Measurements from ENCODE around the gene TNS2.
"Not testable (repeated sequence)": the region's sequence is repeated elsewhere in the genome, so short reads cannot be mapped to it uniquely, and the experiment has no call there.

The TNS2 gene

DNA sequence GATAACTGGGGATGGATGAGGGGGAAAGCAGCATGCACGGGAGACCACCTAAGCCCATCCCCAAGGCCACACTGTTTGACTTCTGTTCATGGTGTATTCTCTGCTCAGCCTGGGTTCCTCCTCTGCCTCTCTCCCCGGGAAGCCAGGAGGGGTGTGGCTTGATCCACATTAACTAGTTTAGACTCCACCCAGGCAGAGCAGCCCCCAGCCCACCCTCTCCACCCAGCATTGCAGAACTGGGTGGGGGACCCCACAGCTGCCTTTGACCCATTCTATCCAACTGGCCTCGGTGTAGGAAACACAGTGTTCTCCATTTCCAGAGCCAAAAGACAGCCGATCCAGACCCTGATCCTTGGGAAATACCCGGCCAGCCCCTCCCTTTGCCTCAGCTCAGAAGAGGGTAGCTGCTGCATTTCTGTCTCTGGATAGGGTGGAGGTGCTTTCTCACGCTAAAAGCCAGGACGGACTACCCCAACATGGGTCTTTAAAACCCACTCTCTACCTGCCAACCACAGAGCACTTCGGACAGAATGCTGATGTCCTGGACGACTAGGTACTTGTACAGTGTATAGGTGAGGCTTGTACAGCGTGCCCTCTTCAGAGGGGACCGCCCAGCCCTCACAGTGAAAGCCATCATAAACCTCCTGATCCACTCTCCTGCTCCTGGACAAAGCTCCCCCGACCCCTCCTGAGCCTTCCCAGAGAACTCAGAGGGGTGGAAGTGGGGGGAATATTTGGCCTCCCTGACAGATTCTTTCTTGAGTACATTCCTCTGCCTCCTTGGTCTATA is 20.0 kb downstream of the TNS2 start:
- DNase-seq, result no peak

- no peak for DNase-seq
Observed at GRCh38 chr12:53070877-53071492, 21.1 kb downstream of the TNS2 start.

- DNase-seq, result peak; percentile 22
Observed at GRCh38 chr12:53071591-53072551, 22.0 kb downstream of the TNS2 start.

- DNase-seq, result no peak
Observed at GRCh38 chr12:53073881-53074280, 24.0 kb downstream of the TNS2 start.

DNA sequence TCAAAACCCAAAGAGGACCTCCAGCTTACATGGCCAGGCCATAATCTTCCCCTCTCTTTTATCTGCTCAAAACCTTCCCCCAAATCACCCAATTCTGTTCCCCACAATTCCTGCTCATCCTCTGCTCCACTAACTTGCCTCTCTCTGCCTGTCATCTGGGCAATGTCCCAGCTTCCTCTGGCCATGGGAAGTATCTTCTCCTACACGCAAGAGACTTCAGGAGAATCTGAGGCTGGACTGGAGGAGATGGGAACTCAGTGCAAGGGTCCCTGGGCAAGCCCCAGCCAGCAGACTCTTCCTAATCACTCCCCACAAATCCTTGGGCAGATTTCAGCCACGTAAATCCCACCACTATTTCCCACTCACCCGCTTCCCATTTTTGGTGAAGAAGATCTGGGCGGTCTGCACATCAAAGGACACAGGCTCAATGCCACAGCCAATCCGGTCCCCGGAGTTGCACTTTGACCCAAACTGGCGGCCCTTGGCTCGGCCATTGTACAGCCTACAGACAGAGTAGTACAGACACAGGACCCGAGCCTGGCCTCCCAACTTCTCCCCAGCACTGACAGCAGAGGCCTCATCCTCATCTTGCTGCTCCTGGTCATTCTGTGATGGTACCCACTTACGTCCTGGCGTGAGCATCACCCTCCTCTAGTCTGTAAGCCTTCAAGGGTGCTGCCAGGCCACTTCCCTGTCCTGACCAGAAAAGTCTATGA is 24.6 kb downstream of the TNS2 start:
- no peak for DNase-seq

DNA sequence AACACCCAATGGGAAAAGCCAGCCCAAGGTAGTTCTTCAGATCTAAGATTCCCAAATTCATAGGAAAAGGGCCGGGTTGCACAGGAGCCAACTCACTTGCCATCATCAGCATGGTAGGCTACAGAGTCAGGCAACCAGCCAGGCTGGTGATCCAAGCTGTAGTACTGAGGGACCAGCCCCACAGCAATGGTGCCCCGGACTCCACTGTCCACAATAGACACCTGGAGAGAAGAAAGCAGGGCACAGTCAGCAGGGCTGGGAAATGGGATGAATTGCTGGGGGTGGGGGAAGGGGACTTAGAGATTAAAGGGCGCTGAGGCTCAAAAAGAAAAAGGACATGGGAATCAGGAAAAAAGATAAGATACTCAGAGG is 25.1 kb downstream of the TNS2 start:
- no peak for DNase-seq

- DNase-seq, result no peak
Observed at GRCh38 chr12:53076461-53076860, 26.6 kb downstream of the TNS2 start.

- no peak for DNase-seq
Observed at GRCh38 chr12:53077030-53077429, 27.2 kb downstream of the TNS2 start.

DNA sequence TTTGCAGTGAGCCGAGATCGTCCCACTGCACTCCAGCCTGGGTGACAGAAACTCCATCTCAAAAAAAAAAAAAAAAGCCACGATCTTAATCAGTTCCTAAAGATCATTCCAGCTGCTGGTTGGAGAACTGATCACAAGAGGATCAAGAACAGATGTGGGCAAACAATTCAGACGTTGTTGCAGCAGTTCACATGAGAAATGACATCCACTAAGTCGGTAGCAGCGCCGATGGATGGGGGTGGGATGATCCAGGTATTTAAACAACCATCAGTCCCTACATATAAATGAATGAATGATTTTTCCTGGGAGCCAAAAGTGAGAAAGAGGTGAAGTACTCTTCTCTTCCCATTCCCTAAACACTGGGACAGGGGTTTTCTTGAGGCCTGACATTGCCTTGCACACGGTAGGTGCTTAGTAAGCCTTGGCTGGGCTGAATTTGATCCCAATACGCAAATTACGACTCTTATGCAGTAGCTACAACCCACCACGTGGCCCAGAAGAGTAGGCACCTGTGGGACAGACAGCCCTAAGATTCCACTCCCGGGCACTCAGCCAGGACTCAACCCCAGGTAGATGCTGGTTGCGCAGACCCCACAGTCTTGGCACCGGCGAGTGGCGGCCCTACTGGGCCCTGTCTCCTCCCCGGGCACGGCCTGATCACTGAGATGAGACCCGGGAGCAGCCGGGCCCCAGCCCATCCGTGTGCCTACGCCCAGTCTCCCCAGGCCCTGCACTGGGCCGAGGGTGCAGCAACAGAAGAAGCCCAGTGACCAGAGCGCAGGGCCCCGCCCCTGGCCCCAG is 28.8 kb downstream of the TNS2 start:
- peak; percentile 56 for DNase-seq

- peak; percentile 84 for DNase-seq
Observed at GRCh38 chr12:53079226-53080117, 29.6 kb downstream of the TNS2 start, which contains the start of gene SPRYD3. Gene SPRYD3, minus strand, starts transcription at chr12:53079390. Its CDS starts 57 bp downstream, at chr12:53079333.

GRCh38 chr12:53082637-53083175 is 32.8 kb downstream of the TNS2 start:
- no peak for DNase-seq

- DNase-seq, result no peak
Observed at GRCh38 chr12:53086361-53086760, 36.5 kb downstream of the TNS2 start.

GRCh38 chr12:53090105-53090504 is 40.2 kb downstream of the TNS2 start:
- DNase-seq, result no peak

DNA sequence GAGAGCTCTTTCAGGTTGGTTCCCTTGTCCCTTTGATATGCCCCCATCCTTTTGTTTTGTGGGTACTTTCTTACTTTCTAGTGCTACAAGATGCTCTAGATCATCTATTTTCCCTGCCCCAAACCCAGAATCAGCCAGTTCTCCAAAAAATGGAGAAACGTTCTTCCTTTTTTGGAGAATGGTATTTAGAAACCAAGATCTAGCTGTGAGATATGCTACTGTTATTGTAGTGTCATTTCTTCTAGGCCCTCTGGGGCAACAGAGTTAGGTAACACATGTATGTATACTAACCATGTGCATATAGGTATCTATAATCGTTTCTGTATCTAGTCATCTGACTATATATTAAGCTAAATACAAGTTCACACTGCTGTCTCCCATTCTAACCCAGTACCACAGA is 40.7 kb downstream of the TNS2 start:
- DNase-seq, result no peak

DNA sequence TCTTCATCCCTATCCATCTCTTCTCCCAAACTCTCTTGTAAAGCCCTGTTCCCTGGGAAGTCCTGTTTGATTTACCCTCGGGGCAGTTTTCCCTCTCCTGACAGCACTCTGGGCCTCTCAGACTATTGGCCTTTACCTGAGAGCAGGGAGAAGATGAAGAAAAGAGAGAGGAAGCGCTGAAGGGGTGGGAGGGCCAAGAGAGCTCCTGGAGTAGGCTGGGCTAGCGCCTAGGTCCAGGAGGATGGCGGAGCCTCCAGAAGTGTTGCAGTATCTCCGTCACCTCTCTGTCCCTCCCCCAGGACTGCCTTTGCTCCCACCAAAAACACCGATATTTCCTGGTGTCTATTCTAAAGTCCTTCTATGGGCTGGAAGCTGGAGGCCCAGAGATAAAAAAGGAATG is 41.9 kb downstream of the TNS2 start:
- DNase-seq, result no peak

GRCh38 chr12:53093777-53094393 is 44.0 kb downstream of the TNS2 start:
- no peak for DNase-seq

DNA sequence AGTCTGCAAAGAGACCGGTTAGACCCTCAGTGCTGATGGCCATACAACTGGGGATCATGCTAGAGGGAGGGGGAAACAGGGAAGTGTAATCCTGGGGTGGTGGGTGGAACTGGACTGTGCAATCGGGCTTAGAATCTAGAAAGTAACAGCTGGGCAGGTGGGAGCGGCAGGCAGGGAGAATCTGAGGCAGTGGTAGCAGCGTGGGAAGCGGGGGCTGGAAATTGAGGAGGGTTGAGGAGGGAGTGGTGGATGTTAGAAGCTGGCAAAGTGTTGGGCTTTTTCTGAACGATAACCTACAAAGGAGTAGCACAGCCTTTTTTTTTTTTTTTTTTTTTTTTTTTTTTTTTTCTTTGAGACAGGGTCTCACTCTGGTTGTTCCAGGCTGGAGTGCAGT is 44.5 kb downstream of the TNS2 start:
- no peak for DNase-seq

DNA sequence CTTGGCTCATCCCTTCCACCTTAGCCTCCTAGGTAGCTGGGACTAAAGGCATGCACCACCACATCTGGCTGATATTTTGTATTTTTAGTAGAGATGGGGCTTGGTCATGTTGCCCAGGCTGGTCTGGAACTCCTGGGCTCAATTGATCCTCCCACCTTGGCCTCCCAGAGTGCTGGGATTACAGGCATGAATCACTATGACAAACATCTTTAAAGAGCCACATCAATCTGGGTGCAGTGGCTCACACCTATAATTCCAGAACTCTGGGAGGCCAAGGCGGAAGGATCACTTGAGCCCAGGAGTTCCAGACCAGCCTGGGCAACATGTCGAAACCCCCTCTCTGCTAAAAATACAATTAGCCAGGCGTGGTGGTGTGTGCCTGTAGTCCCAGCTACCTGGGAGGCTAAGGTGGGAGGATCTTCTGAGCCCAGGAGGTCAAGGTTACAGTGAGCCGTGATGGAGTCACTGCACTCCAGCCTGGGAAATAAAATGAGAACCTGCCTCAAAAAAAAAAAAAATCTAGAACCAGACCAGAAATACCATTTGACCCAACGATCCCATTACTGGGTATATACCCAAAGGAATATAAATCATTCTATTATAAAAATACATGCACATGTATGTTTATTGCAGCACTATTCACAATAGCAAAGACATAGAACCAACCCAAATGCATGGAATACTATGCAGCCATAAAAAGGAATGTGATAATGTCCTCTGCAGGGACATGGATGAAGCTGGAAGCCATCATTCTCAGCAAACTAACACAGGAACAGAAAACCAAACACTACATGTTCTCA is 45.1 kb downstream of the TNS2 start:
- DNase-seq, result not testable (repeated sequence)

GRCh38 chr12:53095596-53095895 is 45.7 kb downstream of the TNS2 start:
- DNase-seq, result not testable (repeated sequence)
